Measurements from ENCODE around the gene HMGCR.

HMGCR gene

GRCh38 chr5:75322066-75322465 lies 15.0 kb upstream of the HMGCR start:
- Histone ChIP-seq H3K4me1 (ENCODE audit: low read depth, poor library complexity, severe bottlenecking) (no peaks in the 10 kb centered on the region), H3K27me3 (ENCODE audit: insufficient read depth, low read depth) (no peaks in the 10 kb centered on the region), H3K4me2 (no peak overlapping the region), H3K4me3 (IDR thresholded peaks at IDR 0.05; ENCODE audit: insufficient read depth, low read depth, low read length) (no peak overlapping the region), H3K79me2 (ENCODE audit: insufficient read depth, low read depth) (no peaks in the 10 kb centered on the region), H4K20me1 (ENCODE audit: insufficient read depth) (no peaks in the 10 kb centered on the region), H3K36me3 (ENCODE audit: insufficient read depth) (no peaks in the 10 kb centered on the region), H2AFZ (ENCODE audit: low read depth) (no peak overlapping the region), H3K27ac (no peak overlapping the region), H3K9ac (no peak overlapping the region)
- no peak for TF ChIP-seq CTCF (conservative IDR thresholded peaks at IDR 0.05; ENCODE audit: low read depth, low read length)

GRCh38 chr5:75324791-75325190 lies 12.2 kb upstream of the HMGCR start:
- H3K27ac ChIP-seq, result no peak overlapping the region
- no peaks in the 10 kb centered on the region for H3K79me2 ChIP-seq (ENCODE audit: insufficient read depth, low read depth)
- no peak overlapping the region for H3K4me3 ChIP-seq (IDR thresholded peaks at IDR 0.05; ENCODE audit: insufficient read depth, low read depth, low read length)
- no peak overlapping the region for H3K4me2 ChIP-seq
- H3K36me3 ChIP-seq (ENCODE audit: insufficient read depth), result no peaks in the 10 kb centered on the region
- no peaks in the 10 kb centered on the region for H3K27me3 ChIP-seq (ENCODE audit: insufficient read depth, low read depth)
- H2AFZ ChIP-seq (ENCODE audit: low read depth), result no peak overlapping the region
- no peak overlapping the region for H3K9ac ChIP-seq
- TF ChIP-seq CTCF (conservative IDR thresholded peaks at IDR 0.05; ENCODE audit: low read depth, low read length), result no peak
- H3K4me1 ChIP-seq (ENCODE audit: low read depth, poor library complexity, severe bottlenecking), result no peaks in the 10 kb centered on the region
- H4K20me1 ChIP-seq (ENCODE audit: insufficient read depth), result no peaks in the 10 kb centered on the region

GRCh38 chr5:75325242-75325641 lies 11.8 kb upstream of the HMGCR start:
- Histone ChIP-seq H3K4me2 (no peak overlapping the region), H3K36me3 (ENCODE audit: insufficient read depth) (no peaks in the 10 kb centered on the region), H3K27me3 (ENCODE audit: insufficient read depth, low read depth) (no peaks in the 10 kb centered on the region), H3K4me3 (IDR thresholded peaks at IDR 0.05; ENCODE audit: insufficient read depth, low read depth, low read length) (no peak overlapping the region), H3K4me1 (ENCODE audit: low read depth, poor library complexity, severe bottlenecking) (no peaks in the 10 kb centered on the region), H3K79me2 (ENCODE audit: insufficient read depth, low read depth) (no peaks in the 10 kb centered on the region), H4K20me1 (ENCODE audit: insufficient read depth) (no peaks in the 10 kb centered on the region), H2AFZ (ENCODE audit: low read depth) (no peak overlapping the region), H3K9ac (no peak overlapping the region), H3K27ac (no peak overlapping the region)
- no peak for TF ChIP-seq CTCF (conservative IDR thresholded peaks at IDR 0.05; ENCODE audit: low read depth, low read length)

GRCh38 chr5:75330404-75330803 lies 6.6 kb upstream of the HMGCR start:
- no peak for TF ChIP-seq CTCF (conservative IDR thresholded peaks at IDR 0.05; ENCODE audit: low read depth, low read length)
- no peak overlapping the region for H3K9ac ChIP-seq
- no peaks in the 10 kb centered on the region for H3K27me3 ChIP-seq (ENCODE audit: insufficient read depth, low read depth)
- H3K36me3 ChIP-seq (ENCODE audit: insufficient read depth), result no peaks in the 10 kb centered on the region
- H4K20me1 ChIP-seq (ENCODE audit: insufficient read depth), result no peaks in the 10 kb centered on the region
- no peak overlapping the region for H3K4me3 ChIP-seq (IDR thresholded peaks at IDR 0.05; ENCODE audit: insufficient read depth, low read depth, low read length)
- H3K4me2 ChIP-seq, result no peak overlapping the region
- no peak overlapping the region for H3K27ac ChIP-seq
- H3K79me2 ChIP-seq (ENCODE audit: insufficient read depth, low read depth), result 0 out of 2 replicates have a peak, but pooled peaks cover 1% of the 10 kb centered on the region
- H2AFZ ChIP-seq (ENCODE audit: low read depth), result no peak overlapping the region
- H3K4me1 ChIP-seq (ENCODE audit: low read depth, poor library complexity, severe bottlenecking), result peaks cover 2% of the 10 kb centered on the region
